ENCODE data around the gene MT1HL1.
A peak's percentile ranks its signal among the peaks of the same experiment; 100 is the strongest.
"Not testable (repeated sequence)": the region's sequence is repeated elsewhere in the genome, so short reads cannot be mapped to it uniquely, and the experiment has no call there.

The MT1HL1 gene

GRCh38 chr1:236982380-236982779, 21.9 kb downstream of the MT1HL1 start:
- intact Hi-C loops (cut with DNase I), result no loop called here
- no peak for DNase-seq

- intact Hi-C loops (cut with DNase I); DNase-seq: not testable (repeated sequence)
Observed at GRCh38 chr1:236981431-236981830, 22.8 kb downstream of the MT1HL1 start.

GRCh38 chr1:236980673-236981072, 23.6 kb downstream of the MT1HL1 start:
- DNase-seq, result no peak
- intact Hi-C loops (cut with DNase I), result no loop called here

GRCh38 chr1:236979149-236979900, 24.9 kb downstream of the MT1HL1 start:
- DNase-seq, result peak in 9 of 42 donors; percentile 4 to 41 (median 14)
- intact Hi-C loops (cut with DNase I), result no loop called here

- intact Hi-C loops (cut with DNase I), result no loop called here
- peak in 29 of 42 donors; percentile 2 to 57 (median 27) for DNase-seq
Observed at GRCh38 chr1:236978740-236979139, 25.5 kb downstream of the MT1HL1 start.

- intact Hi-C loops (cut with DNase I), result no loop called here
Observed at GRCh38 chr1:236975461-236975860, 28.8 kb downstream of the MT1HL1 start.

GRCh38 chr1:236974025-236974424, 30.2 kb downstream of the MT1HL1 start:
- not testable (repeated sequence) for DNase-seq

More at GRCh38 chr1:236975461-236975860, 28.8 kb downstream of the MT1HL1 start:
- no peak for DNase-seq

GRCh38 chr1:236966636-236967035, 37.6 kb downstream of the MT1HL1 start:
- no peak for DNase-seq
- intact Hi-C loops (cut with DNase I), result no loop called here

More at GRCh38 chr1:236974025-236974424, 30.2 kb downstream of the MT1HL1 start:
- intact Hi-C loops (cut with DNase I), result not testable (repeated sequence)

- intact Hi-C loops (cut with DNase I), result no loop called here
- DNase-seq, result no peak
Observed at GRCh38 chr1:236963920-236964319, 40.3 kb downstream of the MT1HL1 start.

GRCh38 chr1:236959112-236959511, 45.1 kb downstream of the MT1HL1 start:
- intact Hi-C loops (cut with DNase I), result no loop called here
- DNase-seq, result no peak

GRCh38 chr1:236957235-236957634, 47.0 kb downstream of the MT1HL1 start:
- intact Hi-C loops (cut with DNase I), result no loop called here
- DNase-seq, result no peak
